Keratinocyte (primary cell): ENCODE data around the gene RAD51AP2. TPM values are rescaled to one million over a fixed set of nuclear protein-coding genes. Genes with fewer than 3 reads are reported as not detected.

ENCODE experiments used
- DNase-seq: peaks from one replicate; pipeline ENCODE4 v3.0.0-alpha.2; 2011; ENCODE audit warnings: low read depth, missing footprints, low spot score
- FAIRE-seq: peaks from 2 replicates; lab custom pipeline; 2011; peaks lifted over from hg19 to GRCh38; lab: Jason Lieb, UNC
- H2AFZ ChIP-seq: 2 replicates; pipeline ENCODE4 v1.6.0; 2012; ENCODE audit warnings: low read length, control low read depth, inconsistent platforms; ENCODE audit not compliant: control insufficient read depth
- H3K27ac ChIP-seq: 2 replicates; pipeline ENCODE4 v1.5.1; 2011; ENCODE audit warnings: low read length; ENCODE audit not compliant: control insufficient read depth, insufficient read depth
- H3K27me3 ChIP-seq: 3 replicates; pipeline ENCODE4 v1.6.0; 2011; ENCODE audit warnings: low read length; ENCODE audit not compliant: control insufficient read depth, insufficient read depth; ENCODE audit errors: extremely low read depth
- H3K36me3 ChIP-seq, 2 experiments: 2 replicates in 1 of 2; 3 replicates in 1 of 2; pipeline ENCODE4 v1.5.1; 2011; ENCODE audit warnings: low read length in 2 of 2, mild to moderate bottlenecking in 1 of 2; ENCODE audit not compliant: control insufficient read depth in 2 of 2, insufficient read depth in 2 of 2; ENCODE audit errors: extremely low read depth in 1 of 2
- H3K4me1 ChIP-seq: 3 replicates; pipeline ENCODE4 v1.5.1; 2011; ENCODE audit warnings: low read length; ENCODE audit not compliant: control insufficient read depth, insufficient read depth; ENCODE audit errors: extremely low read depth
- H3K4me2 ChIP-seq: 3 replicates; pipeline ENCODE4 v1.6.0; 2011; ENCODE audit warnings: low read depth, low read length; ENCODE audit not compliant: control insufficient read depth, insufficient read depth; ENCODE audit errors: extremely low read depth
- H3K4me3 ChIP-seq, 3 experiments: fragments of 200-600 bp in 1 of 3; sonication (generic) in 1 of 3; 2 replicates in 2 of 3; 3 replicates in 1 of 3; pipeline ENCODE4 v1.5.1; 2011 to 2016; ENCODE audit warnings: low read length in 3 of 3, mild to moderate bottlenecking in 3 of 3, control low read depth in 2 of 3, inconsistent platforms in 1 of 3, low read depth in 1 of 3, mixed read lengths in 1 of 3, mixed run types in 1 of 3, moderate library complexity in 1 of 3; ENCODE audit not compliant: control insufficient read depth in 2 of 3, insufficient read depth in 2 of 3; ENCODE audit errors: extremely low read depth in 1 of 3
- H3K79me2 ChIP-seq: 2 replicates; pipeline ENCODE4 v1.6.0; 2012; ENCODE audit warnings: low read length; ENCODE audit not compliant: control insufficient read depth, insufficient read depth
- H3K9ac ChIP-seq: 3 replicates; pipeline ENCODE4 v1.6.0; 2011; ENCODE audit warnings: low read length; ENCODE audit not compliant: control insufficient read depth, insufficient read depth; ENCODE audit errors: extremely low read depth
- H3K9me1 ChIP-seq: 3 replicates; pipeline ENCODE4 v1.6.0; 2011; ENCODE audit warnings: low read length; ENCODE audit not compliant: control insufficient read depth, insufficient read depth; ENCODE audit errors: extremely low read depth
- H3K9me3 ChIP-seq: 2 replicates; pipeline ENCODE4 v1.5.1; 2012; ENCODE audit warnings: low read depth, low read length; ENCODE audit not compliant: control insufficient read depth
- H4K20me1 ChIP-seq: 3 replicates; pipeline ENCODE4 v1.6.0; 2011; ENCODE audit warnings: low read length; ENCODE audit not compliant: control insufficient read depth, insufficient read depth; ENCODE audit errors: extremely low read depth
- CTCF ChIP-seq, 3 experiments: IDR thresholded peaks in 1 of 3; conservative IDR thresholded peaks in 1 of 3; optimal IDR thresholded peaks in 1 of 3; 2 replicates in 2 of 3; 3 replicates in 1 of 3; pipeline versions ENCODE3 to v1.5.1; 2011; ENCODE audit warnings: low read length in 3 of 3, mild to moderate bottlenecking in 3 of 3, moderate library complexity in 2 of 3, control low read depth in 1 of 3, inconsistent platforms in 1 of 3; ENCODE audit not compliant: insufficient read depth in 2 of 3; ENCODE audit errors: extremely low read depth in 1 of 3
- EZH2 ChIP-seq: IDR thresholded peaks from one replicate; pipeline ENCODE4 v1.6.1; 2012; ENCODE audit warnings: inconsistent platforms, mild to moderate bottlenecking, low read length, moderate library complexity
- dilution Hi-C: fragments of 300-500 bp; cut with MboI; formaldehyde crosslinking; loops from one replicate; pipeline ENCODE4 v1.7.0; 2020; ENCODE audit warnings: low sequenced_read_pairs; ENCODE audit not compliant: extremely low pct_ligation_motif_present
- polyA plus RNA-seq, 5 experiments: library from polyadenylated mRNA; depleted of rRNA in 3 of 5; stranded (reverse) in 3 of 5; stranded (forward) in 1 of 5; unstranded in 1 of 5; fragments of >200 nt; gene quantifications; 1 replicate in 1 of 5; 2 replicates in 3 of 5; 3 replicates in 1 of 5; pipeline versions ENCODE4 v1.2.1 to v1.2.3, GENCODE V29; 2011 to 2012; ENCODE audit warnings: missing spikeins in 2 of 5, low read depth in 1 of 5, low replicate concordance in 1 of 5

Gene RAD51AP2
- polyA plus RNA-seq, 1 donor (not counting 4 experiments of a cell fraction or from before 2014, with no cell fraction given) = 0.12 TPM

GRCh38 chr2:17541531-17541950 lies 23.3 kb upstream of the RAD51AP2 start:
- Histone ChIP-seq H3K79me2 (peaks cover 13% of the 10 kb centered on the region), H3K4me1 (peaks cover 49% of the 10 kb centered on the region), H3K9ac (peak overlapping the region; percentile 90), H3K36me3 (no peaks in the 10 kb centered on the region), H3K9me3 (no peaks in the 10 kb centered on the region), H3K4me2 (peak overlapping the region; percentile 94), H3K9me1 (peaks cover 2% of the 10 kb centered on the region), H3K27me3 (no peaks in the 10 kb centered on the region), H4K20me1 (no peaks in the 10 kb centered on the region), H3K27ac (peak overlapping the region; percentile 94), H3K4me3 (peak overlapping the region; percentile 54 to 90 (median 70)), H2AFZ (peak overlapping the region; percentile 65)
- dilution Hi-C loops = no loop called here
- no peak for DNase-seq
- FAIRE-seq = no peak
- no peak for TF ChIP-seq CTCF (optimal IDR thresholded peaks at IDR 0.05 in 1 of 3, IDR thresholded peaks at IDR 0.05 in 1 of 3, conservative IDR thresholded peaks at IDR 0.05 in 1 of 3; ENCODE audit: extremely low read depth in 1 of 3, insufficient read depth in 2 of 3, low read length in 3 of 3)
- TF ChIP-seq EZH2 = no peak

GRCh38 chr2:17540813-17541530 lies 22.7 kb upstream of the RAD51AP2 start:
- FAIRE-seq = peak; percentile 56
- Histone ChIP-seq H4K20me1 (no peaks in the 10 kb centered on the region), H3K79me2 (peaks cover 13% of the 10 kb centered on the region), H3K27ac (peak overlapping the region; percentile 94), H3K27me3 (no peaks in the 10 kb centered on the region), H3K9me1 (peaks cover 2% of the 10 kb centered on the region), H3K9me3 (no peaks in the 10 kb centered on the region), H3K4me1 (peaks cover 49% of the 10 kb centered on the region), H3K4me3 (peak overlapping the region; percentile 54 to 90 (median 70)), H3K4me2 (peak overlapping the region; percentile 94), H3K9ac (peak overlapping the region; percentile 90), H3K36me3 (no peaks in the 10 kb centered on the region), H2AFZ (peak overlapping the region; percentile 65)
- no peak for DNase-seq
- TF ChIP-seq CTCF (optimal IDR thresholded peaks at IDR 0.05 in 1 of 3, IDR thresholded peaks at IDR 0.05 in 1 of 3, conservative IDR thresholded peaks at IDR 0.05 in 1 of 3; ENCODE audit: extremely low read depth in 1 of 3, insufficient read depth in 2 of 3, low read length in 3 of 3) (no peak), EZH2 (no peak)
- dilution Hi-C loops = no loop called here
